ENCODE data around the gene BAZ2A. TPM values are rescaled to one million over a fixed set of nuclear protein-coding genes. Genes with fewer than 3 reads are reported as not detected.

Gene BAZ2A
- polyA plus RNA-seq, 2 of the 4 experiments (the other 2 are of a cell fraction) = 41.7 to 59.4 TPM

DNA sequence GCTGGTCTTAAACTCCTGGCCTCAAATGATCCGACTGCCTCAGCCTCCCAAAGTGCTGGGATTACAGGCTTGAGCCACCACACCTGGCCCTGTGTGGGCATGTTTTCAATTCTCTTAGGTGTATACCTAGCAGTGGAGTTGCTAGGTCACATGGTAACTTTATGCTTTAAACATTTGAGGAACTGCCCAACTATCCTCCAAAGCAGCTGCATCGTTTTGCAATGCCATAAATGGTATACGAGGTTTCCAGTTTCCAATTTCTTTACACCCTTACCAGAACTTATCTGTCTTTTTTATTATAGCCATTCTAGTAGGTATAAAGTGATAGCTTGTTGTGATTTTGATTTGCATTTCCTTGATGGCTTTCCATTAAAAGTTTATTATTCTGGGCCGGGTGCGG is 83.4 kb downstream of the BAZ2A start:
- TF ChIP-seq, protein P1, sequence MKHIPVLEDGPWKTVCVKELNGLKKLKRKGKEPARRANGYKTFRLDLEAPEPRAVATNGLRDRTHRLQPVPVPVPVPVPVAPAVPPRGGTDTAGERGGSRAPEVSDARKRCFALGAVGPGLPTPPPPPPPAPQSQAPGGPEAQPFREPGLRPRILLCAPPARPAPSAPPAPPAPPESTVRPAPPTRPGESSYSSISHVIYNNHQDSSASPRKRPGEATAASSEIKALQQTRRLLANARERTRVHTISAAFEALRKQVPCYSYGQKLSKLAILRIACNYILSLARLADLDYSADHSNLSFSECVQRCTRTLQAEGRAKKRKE (CRISPR knock-in tag; IDR thresholded peaks at IDR 0.05; ENCODE audit: low read depth) = no peak
- TF ChIP-seq, protein P2, sequence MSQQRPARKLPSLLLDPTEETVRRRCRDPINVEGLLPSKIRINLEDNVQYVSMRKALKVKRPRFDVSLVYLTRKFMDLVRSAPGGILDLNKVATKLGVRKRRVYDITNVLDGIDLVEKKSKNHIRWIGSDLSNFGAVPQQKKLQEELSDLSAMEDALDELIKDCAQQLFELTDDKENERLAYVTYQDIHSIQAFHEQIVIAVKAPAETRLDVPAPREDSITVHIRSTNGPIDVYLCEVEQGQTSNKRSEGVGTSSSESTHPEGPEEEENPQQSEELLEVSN (IDR thresholded peaks at IDR 0.05; ENCODE audit: borderline replicate concordance, low read depth) = no peak
- H3K4me3 ChIP-seq = no peak overlapping the region
- no peaks in the 10 kb centered on the region for H3K9me3 ChIP-seq
- FAIRE-seq (no peak), DNase-seq (ENCODE audit: low read depth in 1 of 2, low spot score in 1 of 2) (no peak), ATAC-seq (no peak)
- no peak overlapping the region for H3K4me2 ChIP-seq
- ChIA-PET POLR2A (no interaction called here), CTCF (no interaction called here)
- no peaks in the 10 kb centered on the region for H3K4me1 ChIP-seq
- no peak overlapping the region for H3K27ac ChIP-seq
- 96% methylated on average over 5 of the region's 5 CpGs for WGBS (ENCODE audit: missing lambda C conversion rate)

Small RNA genes within 50 kb of the gene (small RNA-seq; reads per million reads assigned to genes)
- gene RN7SL809P = 0 reads per million in 6 experiments
- gene RNU6-343P = 0 to 2.4 (median 0) reads per million in 6 experiments
- 173 to 3,659 (median 652) reads per million in 6 experiments for gene SNORD59A

Other genes starting within 250 kb of the BAZ2A start
- gene TIMELESS, start 180.9 kb downstream of the BAZ2A start, polyA plus RNA-seq (2011; rRNA removed) = 17.6 and 34.3 TPM in 2 replicates
- 51.4 to 60.1 TPM (median 57.4 TPM) in 3 replicates for gene TIMELESS, start 180.9 kb downstream of the BAZ2A start, polyA plus RNA-seq (2017; fragmentation: RNase III; extraction: RNeasy Plus Mini Kit Qiagen cat#74134 plus additional on column Dnase treatment)
- gene MIP, start 175.7 kb downstream of the BAZ2A start, polyA plus RNA-seq (2011; rRNA removed) = 0.03 TPM in 1 of 2 replicates, not detected in the other
- not detected in 3 replicates for gene MIP, start 175.7 kb downstream of the BAZ2A start, polyA plus RNA-seq (2017; fragmentation: RNase III; extraction: RNeasy Plus Mini Kit Qiagen cat#74134 plus additional on column Dnase treatment)
- 3.5 and 3.8 TPM in 2 replicates for gene SPRYD4, start 161.7 kb downstream of the BAZ2A start, polyA plus RNA-seq (2011; rRNA removed)
- gene SPRYD4, start 161.7 kb downstream of the BAZ2A start, polyA plus RNA-seq (2017; fragmentation: RNase III; extraction: RNeasy Plus Mini Kit Qiagen cat#74134 plus additional on column Dnase treatment) = 2.1 to 2.2 TPM (median 2.1 TPM) in 3 replicates
- gene GLS2, start 142.2 kb downstream of the BAZ2A start, polyA plus RNA-seq (2011; rRNA removed) = 0.36 and 0.61 TPM in 2 replicates
- 0.07 to 0.44 TPM (median 0.18 TPM) in 3 replicates for gene GLS2, start 142.2 kb downstream of the BAZ2A start, polyA plus RNA-seq (2017; fragmentation: RNase III; extraction: RNeasy Plus Mini Kit Qiagen cat#74134 plus additional on column Dnase treatment)
- gene RBMS2, start 108.5 kb downstream of the BAZ2A start, polyA plus RNA-seq (2011; rRNA removed) = 46.4 and 61.6 TPM in 2 replicates
- 13.3 to 16.5 TPM (median 15.1 TPM) in 3 replicates for gene RBMS2, start 108.5 kb downstream of the BAZ2A start, polyA plus RNA-seq (2017; fragmentation: RNase III; extraction: RNeasy Plus Mini Kit Qiagen cat#74134 plus additional on column Dnase treatment)
- gene ATP5F1B, start 15.7 kb upstream of the BAZ2A start, polyA plus RNA-seq (2011; rRNA removed) = 1,500 and 1,639 TPM in 2 replicates
- gene ATP5F1B, start 15.7 kb upstream of the BAZ2A start, polyA plus RNA-seq (2017; fragmentation: RNase III; extraction: RNeasy Plus Mini Kit Qiagen cat#74134 plus additional on column Dnase treatment) = 761 to 854 TPM (median 778 TPM) in 3 replicates
- gene PTGES3, start 58.0 kb upstream of the BAZ2A start, polyA plus RNA-seq (2011; rRNA removed) = 211 and 272 TPM in 2 replicates
- 400 to 467 TPM (median 406 TPM) in 3 replicates for gene PTGES3, start 58.0 kb upstream of the BAZ2A start, polyA plus RNA-seq (2017; fragmentation: RNase III; extraction: RNeasy Plus Mini Kit Qiagen cat#74134 plus additional on column Dnase treatment)
- 993 and 1,560 TPM in 2 replicates for gene NACA, start 95.0 kb upstream of the BAZ2A start, polyA plus RNA-seq (2011; rRNA removed)
- 2,331 to 2,770 TPM (median 2,562 TPM) in 3 replicates for gene NACA, start 95.0 kb upstream of the BAZ2A start, polyA plus RNA-seq (2017; fragmentation: RNase III; extraction: RNeasy Plus Mini Kit Qiagen cat#74134 plus additional on column Dnase treatment)
- 53.9 and 66.8 TPM in 2 replicates for gene PRIM1, start 122.0 kb upstream of the BAZ2A start, polyA plus RNA-seq (2011; rRNA removed)
- 43.5 to 48.1 TPM (median 44.4 TPM) in 3 replicates for gene PRIM1, start 122.0 kb upstream of the BAZ2A start, polyA plus RNA-seq (2017; fragmentation: RNase III; extraction: RNeasy Plus Mini Kit Qiagen cat#74134 plus additional on column Dnase treatment)
- gene HSD17B6, start 133.0 kb upstream of the BAZ2A start, polyA plus RNA-seq (2011; rRNA removed) = 2.0 and 2.6 TPM in 2 replicates
- gene HSD17B6, start 133.0 kb upstream of the BAZ2A start, polyA plus RNA-seq (2017; fragmentation: RNase III; extraction: RNeasy Plus Mini Kit Qiagen cat#74134 plus additional on column Dnase treatment) = 2.3 to 2.9 TPM (median 2.7 TPM) in 3 replicates

Data from A549 (cell line).